H9 (cell line): ENCODE measurements around the gene ILDR2. TPM values are rescaled to one million over a fixed set of nuclear protein-coding genes. Genes with fewer than 3 reads are reported as not detected.

Experiments used
- DNase-seq: peaks from one replicate; pipeline ENCODE4 v3.0.0-alpha.2; 2017
- H2AFZ ChIP-seq: one replicate; pipeline ENCODE4 v1.6.1; 2013; ENCODE audit warnings: mild to moderate bottlenecking, low read length, control low read depth, moderate library complexity
- H2AK5ac ChIP-seq: 2 replicates; pipeline ENCODE4 v1.6.1; 2013; ENCODE audit warnings: low read length, control low read depth, mixed read lengths; ENCODE audit not compliant: insufficient read length
- H2BK120ac ChIP-seq: one replicate; pipeline ENCODE4 v1.6.1; 2013; ENCODE audit warnings: low read depth, mild to moderate bottlenecking, low read length, control low read depth, inconsistent platforms; ENCODE audit not compliant: poor library complexity, severe bottlenecking
- H2BK12ac ChIP-seq: 2 replicates; pipeline ENCODE4 v1.6.1; 2013; ENCODE audit warnings: low read length, control low read depth, mixed read lengths, low read depth; ENCODE audit not compliant: insufficient read length
- H2BK15ac ChIP-seq: 2 replicates; pipeline ENCODE4 v1.6.1; 2013; ENCODE audit warnings: low read depth, low read length, control low read depth
- H2BK20ac ChIP-seq: one replicate; pipeline ENCODE4 v1.6.1; 2013; ENCODE audit warnings: low read depth, mild to moderate bottlenecking, low read length, control low read depth, inconsistent platforms; ENCODE audit not compliant: poor library complexity, severe bottlenecking
- H2BK5ac ChIP-seq: 2 replicates; pipeline ENCODE4 v1.6.1; 2013; ENCODE audit warnings: low read length, control low read depth, mixed read lengths; ENCODE audit not compliant: insufficient read length
- H3K14ac ChIP-seq: 2 replicates; pipeline ENCODE4 v1.6.1; 2013; ENCODE audit warnings: low read length, control low read depth; ENCODE audit not compliant: insufficient read depth
- H3K18ac ChIP-seq: 2 replicates; pipeline ENCODE4 v1.6.1; 2013; ENCODE audit warnings: low read depth, mild to moderate bottlenecking, mixed read lengths, low read length, control low read depth; ENCODE audit not compliant: insufficient read length
- H3K23ac ChIP-seq: 2 replicates; pipeline ENCODE4 v1.6.1; 2013; ENCODE audit warnings: low read length, control low read depth, mixed read lengths, low read depth; ENCODE audit not compliant: insufficient read length
- H3K23me2 ChIP-seq: 2 replicates; pipeline ENCODE4 v1.6.1; 2013; ENCODE audit warnings: low read depth, mild to moderate bottlenecking, mixed read lengths, low read length, control low read depth; ENCODE audit not compliant: insufficient read length, poor library complexity, severe bottlenecking
- H3K27ac ChIP-seq: 2 replicates; pipeline ENCODE4 v1.5.1; 2013; ENCODE audit warnings: low read length, control low read depth, mixed read lengths, low read depth; ENCODE audit not compliant: insufficient read length
- H3K27me3 ChIP-seq: 2 replicates; pipeline ENCODE4 v1.6.1; 2013; ENCODE audit warnings: low read length, control low read depth, inconsistent platforms; ENCODE audit not compliant: insufficient read depth
- H3K4ac ChIP-seq: 2 replicates; pipeline ENCODE4 v1.6.1; 2013; ENCODE audit warnings: low read depth, mild to moderate bottlenecking, control low read depth, inconsistent platforms, low read length, moderate library complexity
- H3K4me1 ChIP-seq: 2 replicates; pipeline ENCODE4 v1.6.1; 2013; ENCODE audit warnings: low read length, control low read depth, inconsistent platforms; ENCODE audit not compliant: insufficient read depth
- H3K4me2 ChIP-seq: 2 replicates; pipeline ENCODE4 v1.6.1; 2013; ENCODE audit warnings: low read length, control low read depth, mixed read lengths; ENCODE audit not compliant: insufficient read length, insufficient read depth
- H3K56ac ChIP-seq: 2 replicates; pipeline ENCODE4 v1.6.1; 2013; ENCODE audit warnings: low read depth, mild to moderate bottlenecking, mixed read lengths, low read length, control low read depth; ENCODE audit not compliant: insufficient read length
- H3K79me1 ChIP-seq: 2 replicates; pipeline ENCODE4 v1.6.1; 2013; ENCODE audit warnings: low read depth, mild to moderate bottlenecking, moderate library complexity, low read length, control low read depth, inconsistent platforms; ENCODE audit not compliant: insufficient read depth, poor library complexity, severe bottlenecking
- H3K79me2 ChIP-seq: 2 replicates; pipeline ENCODE4 v1.6.1; 2013; ENCODE audit warnings: low read length, control low read depth, inconsistent platforms; ENCODE audit not compliant: insufficient read depth
- H3K9ac ChIP-seq: 2 replicates; pipeline ENCODE4 v1.6.1; 2013; ENCODE audit warnings: low read length, control low read depth, mixed read lengths; ENCODE audit not compliant: insufficient read length; ENCODE audit errors: extremely low read depth
- H3K9me3 ChIP-seq: one replicate; pipeline ENCODE4 v1.6.1; 2013; ENCODE audit warnings: low read depth, low read length, inconsistent platforms; ENCODE audit not compliant: control insufficient read depth
- H3T11ph ChIP-seq: one replicate; pipeline ENCODE4 v1.6.1; 2013; ENCODE audit warnings: mild to moderate bottlenecking, low read length, control low read depth, inconsistent platforms
- H4K20me1 ChIP-seq: one replicate; pipeline ENCODE4 v1.6.1; 2013; ENCODE audit not compliant: control insufficient read depth, insufficient read length, insufficient read depth
- H4K5ac ChIP-seq: 2 replicates; pipeline ENCODE4 v1.6.1; 2013; ENCODE audit warnings: low read depth, mild to moderate bottlenecking, mixed read lengths, low read length, control low read depth; ENCODE audit not compliant: insufficient read length
- H4K8ac ChIP-seq: replicated peaks from 2 replicates; pipeline ENCODE4 v1.6.1; 2013; ENCODE audit warnings: low read length, control low read depth, mixed read lengths, low read depth; ENCODE audit not compliant: insufficient read length
- H4K91ac ChIP-seq: 2 replicates; pipeline ENCODE4 v1.6.1; 2013; ENCODE audit warnings: low read depth, mild to moderate bottlenecking, moderate library complexity, mixed read lengths, low read length, control low read depth; ENCODE audit not compliant: insufficient read length
- H3K27ac Mint-ChIP-seq, 3 experiments: 2 replicates in 2 of 3; 3 replicates in 1 of 3; pipeline ENCODE4 v1.8.0; 2020 to 2021; ENCODE audit warnings: mixed read lengths in 3 of 3, mild to moderate bottlenecking in 1 of 3, moderate library complexity in 1 of 3
- H3K27me3 Mint-ChIP-seq: 2 replicates; pipeline ENCODE4 v1.8.0; 2021; ENCODE audit warnings: low read depth, mild to moderate bottlenecking, moderate library complexity, mixed read lengths
- H3K36me3 Mint-ChIP-seq, 3 experiments: 2 replicates in 2 of 3; 3 replicates in 1 of 3; pipeline ENCODE4 v1.8.0; 2020 to 2021; ENCODE audit warnings: low read depth in 3 of 3, mixed read lengths in 3 of 3; ENCODE audit not compliant: insufficient read depth in 1 of 3
- H3K4me1 Mint-ChIP-seq, 2 experiments: 2 replicates each; pipeline ENCODE4 v1.8.0; 2020; ENCODE audit warnings: mixed read lengths in 2 of 2
- H3K4me3 Mint-ChIP-seq, 2 experiments: 2 replicates in 1 of 2; 3 replicates in 1 of 2; pipeline ENCODE4 v1.8.0; 2020 to 2021; ENCODE audit warnings: mild to moderate bottlenecking in 2 of 2, mixed read lengths in 2 of 2, moderate library complexity in 1 of 2
- H3K9me3 Mint-ChIP-seq, 2 experiments: 2 replicates in 1 of 2; 3 replicates in 1 of 2; pipeline ENCODE4 v1.8.0; 2020; ENCODE audit warnings: mild to moderate bottlenecking in 2 of 2, mixed read lengths in 2 of 2, moderate library complexity in 1 of 2
- total RNA-seq: library from RNA; stranded (reverse); gene quantifications from 2 replicates; pipeline ENCODE4 v1.2.1, GENCODE V29; 2021
- TF ChIP-seq, protein P1 (sequence below): fragments of 200-600 bp; sonication (generic); conservative IDR thresholded peaks from 3 replicates; pipeline ENCODE4 v1.8.0; 2021; ENCODE audit warnings: antibody characterized with exemption, mild to moderate bottlenecking

ILDR2 gene
- total RNA-seq, 1 experiment from 2014 or later: 1.1 TPM

DNA sequence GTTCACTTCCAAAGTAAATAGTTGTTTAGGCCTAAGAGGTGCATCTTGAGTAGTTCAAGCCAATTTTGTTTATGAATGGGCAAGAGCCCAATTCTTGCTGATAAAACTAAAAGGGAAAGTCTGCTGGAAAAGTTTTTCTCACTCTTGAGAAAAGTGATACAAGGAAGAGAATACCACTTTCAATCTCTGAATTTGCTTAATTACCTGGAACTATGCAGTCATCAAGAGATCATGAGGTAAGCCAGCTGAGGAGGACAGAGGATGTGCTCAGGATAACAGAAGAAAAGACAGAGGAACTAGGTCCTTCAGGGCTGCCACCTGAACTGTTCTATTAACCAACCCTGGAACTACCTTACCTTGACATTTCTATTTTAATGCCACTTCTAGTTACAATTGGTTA lies 42.2 kb downstream of the ILDR2 start:
- Mint-ChIP-seq H3K4me1 (peaks cover 9 to 16% of the 10 kb centered on the region in 2 experiments), H3K4me3 (no peak overlapping the region), H3K27me3 (no peaks in the 10 kb centered on the region; the same call in none of the 2 replicates), H3K9me3 (no peaks in the 10 kb centered on the region), H3K36me3 (no peaks in the 10 kb centered on the region; a peak in 1 of 7 replicates), H3K27ac (no peak overlapping the region)
- Histone ChIP-seq H3K4me2 (no peak overlapping the region), H2BK5ac (no peak overlapping the region), H4K20me1 (no peaks in the 10 kb centered on the region), H2BK20ac (no peak overlapping the region), H3K23ac (no peak overlapping the region), H3T11ph (no peak overlapping the region), H4K5ac (no peak overlapping the region), H3K27ac (no peak overlapping the region), H3K9me3 (no peaks in the 10 kb centered on the region), H3K4me1 (peaks cover 2% of the 10 kb centered on the region; the same call in 1 of the 2 replicates), H2BK15ac (no peak overlapping the region), H3K4ac (no peak overlapping the region), H3K79me2 (no peaks in the 10 kb centered on the region), H3K9ac (no peak overlapping the region), H3K27me3 (no peaks in the 10 kb centered on the region), H3K18ac (no peak overlapping the region), H4K8ac (no peak overlapping the region), H3K23me2 (no peaks in the 10 kb centered on the region), H2AFZ (no peak overlapping the region), H3K79me1 (no peaks in the 10 kb centered on the region), H3K14ac (no peak overlapping the region; the same call in 1 of the 2 replicates), H4K91ac (no peak overlapping the region), H3K56ac (no peak overlapping the region), H2AK5ac (no peak overlapping the region), H2BK120ac (no peak overlapping the region), H2BK12ac (no peak overlapping the region)
- no peak for DNase-seq
- TF ChIP-seq, protein P1, sequence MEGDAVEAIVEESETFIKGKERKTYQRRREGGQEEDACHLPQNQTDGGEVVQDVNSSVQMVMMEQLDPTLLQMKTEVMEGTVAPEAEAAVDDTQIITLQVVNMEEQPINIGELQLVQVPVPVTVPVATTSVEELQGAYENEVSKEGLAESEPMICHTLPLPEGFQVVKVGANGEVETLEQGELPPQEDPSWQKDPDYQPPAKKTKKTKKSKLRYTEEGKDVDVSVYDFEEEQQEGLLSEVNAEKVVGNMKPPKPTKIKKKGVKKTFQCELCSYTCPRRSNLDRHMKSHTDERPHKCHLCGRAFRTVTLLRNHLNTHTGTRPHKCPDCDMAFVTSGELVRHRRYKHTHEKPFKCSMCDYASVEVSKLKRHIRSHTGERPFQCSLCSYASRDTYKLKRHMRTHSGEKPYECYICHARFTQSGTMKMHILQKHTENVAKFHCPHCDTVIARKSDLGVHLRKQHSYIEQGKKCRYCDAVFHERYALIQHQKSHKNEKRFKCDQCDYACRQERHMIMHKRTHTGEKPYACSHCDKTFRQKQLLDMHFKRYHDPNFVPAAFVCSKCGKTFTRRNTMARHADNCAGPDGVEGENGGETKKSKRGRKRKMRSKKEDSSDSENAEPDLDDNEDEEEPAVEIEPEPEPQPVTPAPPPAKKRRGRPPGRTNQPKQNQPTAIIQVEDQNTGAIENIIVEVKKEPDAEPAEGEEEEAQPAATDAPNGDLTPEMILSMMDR: no peak
